ENCODE data around the gene SUCLG2. TPM values are rescaled to one million over a fixed set of nuclear protein-coding genes. Genes with fewer than 3 reads are reported as not detected.

Gene SUCLG2
- total RNA-seq, 1 experiment from 2014 or later = 38.5 TPM

GRCh38 chr3:67419779-67420178 lies 234.6 kb downstream of the SUCLG2 start:
- Histone ChIP-seq H2BK20ac (ENCODE audit: low read depth, low read length, poor library complexity, severe bottlenecking) (no peak overlapping the region), H2BK5ac (ENCODE audit: insufficient read length, low read length) (no peak overlapping the region), H4K5ac (ENCODE audit: insufficient read length, low read depth, low read length) (no peak overlapping the region), H3K4me2 (ENCODE audit: insufficient read depth, insufficient read length, low read length) (no peak overlapping the region), H2AK5ac (ENCODE audit: insufficient read length, low read length) (no peak overlapping the region), H3K23ac (ENCODE audit: insufficient read length, low read depth, low read length) (no peak overlapping the region), H3K23me2 (ENCODE audit: insufficient read length, low read depth, low read length, poor library complexity, severe bottlenecking) (no peaks in the 10 kb centered on the region), H4K8ac (replicated peaks; ENCODE audit: insufficient read length, low read depth, low read length) (no peak overlapping the region), H3K27me3 (ENCODE audit: insufficient read depth, low read length) (no peaks in the 10 kb centered on the region), H3K18ac (ENCODE audit: insufficient read length, low read depth, low read length) (no peak overlapping the region), H3K56ac (ENCODE audit: insufficient read length, low read depth, low read length) (no peak overlapping the region), H3T11ph (ENCODE audit: low read length) (no peak overlapping the region), H3K14ac (ENCODE audit: insufficient read depth, low read length) (no peak overlapping the region), H3K79me2 (ENCODE audit: insufficient read depth, low read length) (no peaks in the 10 kb centered on the region), H3K4me1 (ENCODE audit: insufficient read depth, low read length) (peaks cover 3% of the 10 kb centered on the region), H3K9me3 (ENCODE audit: control insufficient read depth, low read depth, low read length) (no peaks in the 10 kb centered on the region), H3K4ac (ENCODE audit: low read depth, low read length) (no peak overlapping the region), H3K79me1 (ENCODE audit: insufficient read depth, low read depth, low read length, poor library complexity, severe bottlenecking) (no peaks in the 10 kb centered on the region), H4K20me1 (ENCODE audit: control insufficient read depth, insufficient read depth, insufficient read length) (no peaks in the 10 kb centered on the region), H2BK120ac (ENCODE audit: low read depth, low read length, poor library complexity, severe bottlenecking) (no peak overlapping the region), H2BK15ac (ENCODE audit: low read depth, low read length) (no peak overlapping the region), H3K27ac (ENCODE audit: insufficient read length, low read depth, low read length) (no peak overlapping the region), H4K91ac (ENCODE audit: insufficient read length, low read depth, low read length) (no peak overlapping the region), H2AFZ (ENCODE audit: low read length) (no peak overlapping the region), H3K9ac (ENCODE audit: extremely low read depth, insufficient read length, low read length) (no peak overlapping the region), H2BK12ac (ENCODE audit: insufficient read length, low read depth, low read length) (no peak overlapping the region)
- Mint-ChIP-seq H3K4me3 (no peak overlapping the region), H3K36me3 (ENCODE audit: insufficient read depth in 1 of 3, low read depth in 3 of 3) (peaks cover 0 to 5% (median 0%) of the 10 kb centered on the region in 3 experiments; a peak in 2 of 7 replicates), H3K27me3 (ENCODE audit: low read depth) (no peaks in the 10 kb centered on the region), H3K9me3 (no peaks in the 10 kb centered on the region; a peak in 3 of 5 replicates), H3K27ac (no peak overlapping the region), H3K4me1 (peaks cover 4% of the 10 kb centered on the region in 2 experiments)
- DNase-seq = no peak
- no peak for TF ChIP-seq CTCF (conservative IDR thresholded peaks at IDR 0.05)

Data from H9 (cell line).